Measurements from ENCODE around the gene C1orf105. TPM values are rescaled to one million over a fixed set of nuclear protein-coding genes. Genes with fewer than 3 reads are reported as not detected.

Gene C1orf105
- total and polyA plus RNA-seq, 2 of the 8 experiments (the other 6 are each of a cell fraction or from before 2014, with no cell fraction given) = not detected

- Histone ChIP-seq H3K36me3 (ENCODE audit: control insufficient read depth in 2 of 4, insufficient read depth in 4 of 4, low read length in 3 of 4) (no peaks in the 10 kb centered on the region), H3K4me1 (replicated peaks in 1 of 4; ENCODE audit: control insufficient read depth in 3 of 4, insufficient read depth in 4 of 4, low read length in 3 of 4) (no peaks in the 10 kb centered on the region), H4K5ac (ENCODE audit: insufficient read length, low read depth, low read length) (no peak overlapping the region), H3K79me2 (ENCODE audit: control insufficient read depth in 1 of 2, insufficient read depth in 2 of 2, low read length in 2 of 2) (no peaks in the 10 kb centered on the region), H4K8ac (ENCODE audit: extremely low read depth, insufficient read depth, low read length) (no peak overlapping the region), H3K4ac (replicated peaks; ENCODE audit: insufficient read length, low read depth, low read length) (no peak overlapping the region), H3K4me2 (ENCODE audit: insufficient read depth in 1 of 2, low read depth in 2 of 2, low read length in 2 of 2) (no peak overlapping the region), H2BK12ac (ENCODE audit: low read depth, low read length) (no peak overlapping the region), H4K91ac (replicated peaks; ENCODE audit: insufficient read length, low read length) (no peak overlapping the region), H3K56ac (replicated peaks; ENCODE audit: insufficient read length, low read depth, low read length) (no peak overlapping the region), H2AFZ (ENCODE audit: low read length) (no peak overlapping the region), H3K27me3 (replicated peaks in 1 of 4; ENCODE audit: control insufficient read depth in 3 of 4, extremely low read depth in 1 of 4, insufficient read depth in 3 of 4, low read length in 3 of 4) (no peaks in the 10 kb centered on the region), H2BK5ac (ENCODE audit: low read depth, low read length) (no peak overlapping the region), H3K18ac (ENCODE audit: extremely low read depth, low read length) (no peak overlapping the region), H2BK15ac (ENCODE audit: low read length) (no peak overlapping the region), H3K79me1 (ENCODE audit: low read depth, low read length) (no peaks in the 10 kb centered on the region), H3K23me2 (ENCODE audit: low read depth, low read length) (no peaks in the 10 kb centered on the region), H3K27ac (ENCODE audit: low read depth, low read length) (no peak overlapping the region), H3K4me3 (ENCODE audit: extremely low read depth in 1 of 4, insufficient read depth in 2 of 4, low read depth in 3 of 4, low read length in 4 of 4) (no peak overlapping the region), H3K9ac (replicated peaks in 1 of 4; ENCODE audit: extremely low read depth in 1 of 4, low read depth in 3 of 4, low read length in 3 of 4) (no peak overlapping the region), H3K9me3 (ENCODE audit: insufficient read depth in 2 of 2, low read depth in 1 of 2, low read length in 1 of 2) (no peaks in the 10 kb centered on the region), H4K20me1 (replicated peaks in 1 of 2; ENCODE audit: control insufficient read depth in 1 of 2, insufficient read depth in 2 of 2, low read length in 2 of 2) (no peaks in the 10 kb centered on the region), H2AK5ac (ENCODE audit: low read depth, low read length) (no peak overlapping the region), H2BK20ac (ENCODE audit: low read length) (no peak overlapping the region), H2BK120ac (replicated peaks; ENCODE audit: low read depth, low read length) (no peak overlapping the region), H3K14ac (ENCODE audit: insufficient read length) (no peak overlapping the region), H3K23ac (ENCODE audit: insufficient read length) (no peak overlapping the region)
- WGBS, 2 experiments (ENCODE audit: extremely low coverage in 1 of 2, insufficient coverage in 1 of 2, insufficient read length in 1 of 2, insufficient replicate concordance in 2 of 2, low coverage in 1 of 2, low lambda C conversion rate in 2 of 2, missing lambda C conversion rate in 1 of 2) = 95% methylated on average over 1 of the region's 1 CpG; no CpG with 5 or more reads in 1 of the 2 experiments
- ChIA-PET POLR2A (ENCODE audit: partially characterized antibody) (no interaction called here), CTCF (ENCODE audit: partially characterized antibody) (interaction anchor here (0.7 to 1.4 kb wide), 2 partner anchors 9 to 11 kb away, joined by 3 read pairs; no protein-coding TSS in a partner anchor)
- DNase-seq (ENCODE audit: low read depth in 1 of 2, low spot score in 2 of 2) (no peak), FAIRE-seq (no peak)
- TF ChIP-seq TBP (IDR thresholded peaks at IDR 0.05; ENCODE audit: low read depth, low read length) (no peak), BRCA1 (IDR thresholded peaks at IDR 0.05; ENCODE audit: low read depth, low read length) (no peak), HDAC2 (IDR thresholded peaks at IDR 0.05; ENCODE audit: borderline replicate concordance in 1 of 2, low read depth in 2 of 2, low read length in 2 of 2) (no peak), JUND (IDR thresholded peaks at IDR 0.05; ENCODE audit: low read length) (no peak), EP300 (IDR thresholded peaks at IDR 0.05; ENCODE audit: borderline replicate concordance in 1 of 2, low read depth in 2 of 2, low read length in 2 of 2) (no peak), YY1 (IDR thresholded peaks at IDR 0.05; ENCODE audit: low read depth, low read length) (no peak), RBBP5 (IDR thresholded peaks at IDR 0.05; ENCODE audit: borderline replicate concordance, low read depth, low read length) (no peak), SIX5 (IDR thresholded peaks at IDR 0.05; ENCODE audit: low read depth, low read length) (no peak), E2F6 (IDR thresholded peaks at IDR 0.05) (no peak), CHD1 (IDR thresholded peaks at IDR 0.05; ENCODE audit: low read depth, low read length) (no peak), RXRA (IDR thresholded peaks at IDR 0.05; ENCODE audit: insufficient read depth, low read depth, low read length) (no peak), CTBP2 (IDR thresholded peaks at IDR 0.05; ENCODE audit: borderline replicate concordance, insufficient read depth, insufficient read length, low read length) (no peak), CHD2 (IDR thresholded peaks at IDR 0.05; ENCODE audit: low read length) (no peak), GTF2F1 (IDR thresholded peaks at IDR 0.05; ENCODE audit: borderline replicate concordance, low read depth, low read length) (no peak)
Measured at GRCh38 chr1:172410027-172410426, 10.5 kb upstream of the C1orf105 start.
